ENCODE measurements around the gene PPP1R1B. TPM values are rescaled to one million over a fixed set of nuclear protein-coding genes. Genes with fewer than 3 reads are reported as not detected.
A peak's percentile ranks its signal among the peaks of the same experiment; 100 is the strongest.

The PPP1R1B gene
- total RNA-seq, 1 donor from 2014 or later = 9.3 TPM

- Histone ChIP-seq H3K4me3 (peak overlapping the region; percentile 43 to 49), H3K4me1 (peaks cover 67% of the 10 kb centered on the region), H3K9me3 (no peaks in the 10 kb centered on the region), H3K27ac (peak overlapping the region; percentile 7), H3K36me3 (peaks cover 0 to 8% of the 10 kb centered on the region in 2 donors), H3K27me3 (no peaks in the 10 kb centered on the region)
- no peak for DNase-seq (ENCODE audit: extremely low spot score in 2 of 2)
- intact Hi-C loops (cut with DNase I) = loop anchor here (5.0 kb wide), 1 partner anchor 34 kb away; no protein-coding TSS in a partner anchor
- TF ChIP-seq, protein P1, sequence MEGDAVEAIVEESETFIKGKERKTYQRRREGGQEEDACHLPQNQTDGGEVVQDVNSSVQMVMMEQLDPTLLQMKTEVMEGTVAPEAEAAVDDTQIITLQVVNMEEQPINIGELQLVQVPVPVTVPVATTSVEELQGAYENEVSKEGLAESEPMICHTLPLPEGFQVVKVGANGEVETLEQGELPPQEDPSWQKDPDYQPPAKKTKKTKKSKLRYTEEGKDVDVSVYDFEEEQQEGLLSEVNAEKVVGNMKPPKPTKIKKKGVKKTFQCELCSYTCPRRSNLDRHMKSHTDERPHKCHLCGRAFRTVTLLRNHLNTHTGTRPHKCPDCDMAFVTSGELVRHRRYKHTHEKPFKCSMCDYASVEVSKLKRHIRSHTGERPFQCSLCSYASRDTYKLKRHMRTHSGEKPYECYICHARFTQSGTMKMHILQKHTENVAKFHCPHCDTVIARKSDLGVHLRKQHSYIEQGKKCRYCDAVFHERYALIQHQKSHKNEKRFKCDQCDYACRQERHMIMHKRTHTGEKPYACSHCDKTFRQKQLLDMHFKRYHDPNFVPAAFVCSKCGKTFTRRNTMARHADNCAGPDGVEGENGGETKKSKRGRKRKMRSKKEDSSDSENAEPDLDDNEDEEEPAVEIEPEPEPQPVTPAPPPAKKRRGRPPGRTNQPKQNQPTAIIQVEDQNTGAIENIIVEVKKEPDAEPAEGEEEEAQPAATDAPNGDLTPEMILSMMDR (IDR thresholded peaks at IDR 0.05) = no peak
- peak in 1 of 2 donors; percentile 27 for TF ChIP-seq POLR2AphosphoS5 (IDR thresholded peaks at IDR 0.05; ENCODE audit: insufficient read depth in 1 of 2, low read depth in 1 of 2)
Measured at GRCh38 chr17:39666601-39667261, 40.0 kb downstream of the PPP1R1B start.

- TF ChIP-seq POLR2A (IDR thresholded peaks at IDR 0.05) = no peak
- TF ChIP-seq POLR2AphosphoS5 (IDR thresholded peaks at IDR 0.05; ENCODE audit: insufficient read depth in 1 of 2, low read depth in 1 of 2) = no peak
- TF ChIP-seq, protein P1 (IDR thresholded peaks at IDR 0.05) = no peak
- H3K36me3 ChIP-seq = peaks cover 0 to 7% of the 10 kb centered on the region in 2 donors
- H3K4me1 ChIP-seq = peaks cover 67% of the 10 kb centered on the region
- no peak for DNase-seq (ENCODE audit: extremely low spot score in 2 of 2)
- no peaks in the 10 kb centered on the region for H3K27me3 ChIP-seq
- peak overlapping the region; percentile 7 for H3K27ac ChIP-seq
- H3K4me3 ChIP-seq = peak overlapping the region; percentile 43 to 49
- intact Hi-C loops (cut with DNase I) = loop anchor here (5.0 kb wide), 1 partner anchor 35 kb away; no protein-coding TSS in a partner anchor
- no peaks in the 10 kb centered on the region for H3K9me3 ChIP-seq
Measured at GRCh38 chr17:39667262-39667944, 40.7 kb downstream of the PPP1R1B start.

DNA sequence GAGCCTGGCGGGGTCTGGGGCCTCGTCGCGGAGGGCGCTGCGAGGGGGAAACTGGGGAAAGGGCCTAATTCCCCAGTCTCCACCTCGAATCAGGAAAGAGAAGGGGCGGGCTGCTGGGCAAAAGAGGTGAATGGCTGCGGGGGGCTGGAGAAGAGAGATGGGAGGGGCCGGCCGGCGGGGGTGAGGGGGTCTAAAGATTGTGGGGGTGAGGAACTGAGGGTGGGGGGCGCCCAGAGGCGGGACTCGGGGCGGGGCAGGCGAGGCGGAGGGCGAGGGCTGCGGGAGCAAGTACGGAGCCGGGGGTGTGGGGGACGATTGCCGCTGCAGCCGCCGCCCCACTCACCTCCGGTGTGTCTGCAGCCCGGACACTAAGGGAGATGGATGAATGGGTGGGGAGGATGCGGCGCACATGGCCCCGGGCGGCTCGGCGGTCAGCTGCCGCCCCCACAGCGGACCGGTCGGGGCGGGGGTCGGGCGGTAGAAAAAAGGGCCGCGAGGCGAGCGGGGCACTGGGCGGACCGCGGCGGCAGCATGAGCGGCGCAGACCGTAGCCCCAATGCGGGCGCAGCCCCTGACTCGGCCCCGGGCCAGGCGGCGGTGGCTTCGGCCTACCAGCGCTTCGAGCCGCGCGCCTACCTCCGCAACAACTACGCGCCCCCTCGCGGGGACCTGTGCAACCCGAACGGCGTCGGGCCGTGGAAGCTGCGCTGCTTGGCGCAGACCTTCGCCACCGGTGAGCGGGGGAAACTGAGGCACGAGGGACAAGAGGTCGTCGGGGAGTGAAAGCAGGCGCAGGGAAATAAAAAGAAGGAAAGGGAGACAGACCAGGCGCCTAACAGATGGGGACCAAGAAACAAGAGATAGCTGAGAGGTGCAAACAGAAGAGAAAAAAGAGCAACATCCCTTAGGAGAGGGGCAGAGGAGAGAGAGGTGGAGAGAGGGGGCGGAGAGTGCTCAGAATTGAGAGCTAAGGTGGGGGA is 41.5 kb downstream of the PPP1R1B start, which contains the start of gene PNMT:
PNMT (plus strand) TSS at position 509 of the 980 bp plus-strand sequence; CDS start at position 532, 23 bp downstream.
- intact Hi-C loops (cut with DNase I) = loop anchor here (5.0 kb wide), 1 partner anchor 36 kb away; no protein-coding TSS in a partner anchor
- Histone ChIP-seq H3K27ac (peak within 1 kb of the TSS; percentile 7), H3K36me3 (no peaks in the 10 kb centered on the region), H3K9me3 (no peaks in the 10 kb centered on the region), H3K4me1 (peaks cover 59% of the 10 kb centered on the region), H3K4me3 (peak within 1 kb of the TSS; percentile 43 to 49), H3K27me3 (no peaks in the 10 kb centered on the region)
- no peak for TF ChIP-seq POLR2A (IDR thresholded peaks at IDR 0.05)
- TF ChIP-seq, protein P1 (IDR thresholded peaks at IDR 0.05) = peak in 2 of 3 experiments; percentile 15 to 49
- TF ChIP-seq POLR2AphosphoS5 (IDR thresholded peaks at IDR 0.05; ENCODE audit: insufficient read depth in 1 of 2, low read depth in 1 of 2) = no peak
- DNase-seq (ENCODE audit: extremely low spot score in 2 of 2) = no peak

GRCh38 chr17:39669897-39670735 is 43.4 kb downstream of the PPP1R1B start:
- TF ChIP-seq POLR2AphosphoS5 (IDR thresholded peaks at IDR 0.05; ENCODE audit: insufficient read depth in 1 of 2, low read depth in 1 of 2) (no peak), POLR2A (IDR thresholded peaks at IDR 0.05) (no peak)
- TF ChIP-seq, protein P1 (IDR thresholded peaks at IDR 0.05) = no peak
- no peak overlapping the region for H3K27ac ChIP-seq
- no peaks in the 10 kb centered on the region for H3K9me3 ChIP-seq
- no peaks in the 10 kb centered on the region for H3K27me3 ChIP-seq
- intact Hi-C loops (cut with DNase I) = loop anchor here (5.0 kb wide), 1 partner anchor 38 kb away; no protein-coding TSS in a partner anchor
- no peak overlapping the region for H3K4me3 ChIP-seq
- peaks cover 54% of the 10 kb centered on the region for H3K4me1 ChIP-seq
- H3K36me3 ChIP-seq = no peaks in the 10 kb centered on the region
- no peak for DNase-seq (ENCODE audit: extremely low spot score in 2 of 2)

All from vagina (tissue), 2 donors.